ENCODE measurements around the gene NANP.
"Not testable (repeated sequence)": the region's sequence is repeated elsewhere in the genome, so short reads cannot be mapped to it uniquely, and the experiment has no call there.

The NANP gene

GRCh38 chr20:25605148-25605547, 18.7 kb downstream of the NANP start:
- DNase-seq = no peak

GRCh38 chr20:25604611-25605010, 19.2 kb downstream of the NANP start:
- no peak for DNase-seq

GRCh38 chr20:25602914-25603309, 20.9 kb downstream of the NANP start:
- DNase-seq = not testable (repeated sequence)

- not testable (repeated sequence) for DNase-seq
Observed at GRCh38 chr20:25602191-25602913, 21.5 kb downstream of the NANP start.

- DNase-seq = no peak
Observed at GRCh38 chr20:25601659-25602058, 22.2 kb downstream of the NANP start.

- DNase-seq = no peak
Observed at GRCh38 chr20:25600632-25601031, 23.2 kb downstream of the NANP start.

GRCh38 chr20:25592135-25592852, 31.5 kb downstream of the NANP start:
- DNase-seq = no peak

GRCh38 chr20:25590778-25591177, 33.0 kb downstream of the NANP start:
- DNase-seq = not testable (repeated sequence)

GRCh38 chr20:25588491-25588890, 35.3 kb downstream of the NANP start:
- no peak for DNase-seq

GRCh38 chr20:25587536-25587935, 36.3 kb downstream of the NANP start:
- no peak for DNase-seq

GRCh38 chr20:25586877-25587276, 36.9 kb downstream of the NANP start:
- DNase-seq = no peak

- peak; percentile 8 for DNase-seq
Observed at GRCh38 chr20:25584905-25585704, 38.7 kb downstream of the NANP start, which contains the start of gene NINL. NINL (minus strand) TSS chr20:25585531; CDS start chr20:25526587, 58,944 bp downstream.

- not testable (repeated sequence) for DNase-seq
Observed at GRCh38 chr20:25583607-25584006, 40.2 kb downstream of the NANP start.

- no peak for DNase-seq
Observed at GRCh38 chr20:25580711-25581110, 43.1 kb downstream of the NANP start.

- no peak for DNase-seq
Observed at GRCh38 chr20:25579081-25579770, 44.6 kb downstream of the NANP start.

GRCh38 chr20:25576783-25577530, 46.9 kb downstream of the NANP start:
- DNase-seq = no peak

GRCh38 chr20:25574411-25574810, 49.4 kb downstream of the NANP start:
- no peak for DNase-seq

- no peak for DNase-seq
Observed at GRCh38 chr20:25573288-25574251, 50.2 kb downstream of the NANP start.

GRCh38 chr20:25571817-25572216, 52.0 kb downstream of the NANP start:
- DNase-seq = no peak

- no peak for DNase-seq
Observed at GRCh38 chr20:25571240-25571639, 52.6 kb downstream of the NANP start.

GRCh38 chr20:25570148-25570530, 53.7 kb downstream of the NANP start:
- DNase-seq = no peak
